GM12872 (cell line): Measurements from ENCODE around the gene FAM107B.

ENCODE experiments used
- CTCF ChIP-seq: IDR thresholded peaks from 3 replicates; pipeline ENCODE4 v1.5.1; 2011; ENCODE audit warnings: low read depth, mild to moderate bottlenecking, low read length, moderate library complexity; ENCODE audit not compliant: insufficient read depth

Gene FAM107B

GRCh38 chr10:14604181-14605142 lies 170.2 kb downstream of the FAM107B start:
- TF ChIP-seq CTCF = no peak

DNA sequence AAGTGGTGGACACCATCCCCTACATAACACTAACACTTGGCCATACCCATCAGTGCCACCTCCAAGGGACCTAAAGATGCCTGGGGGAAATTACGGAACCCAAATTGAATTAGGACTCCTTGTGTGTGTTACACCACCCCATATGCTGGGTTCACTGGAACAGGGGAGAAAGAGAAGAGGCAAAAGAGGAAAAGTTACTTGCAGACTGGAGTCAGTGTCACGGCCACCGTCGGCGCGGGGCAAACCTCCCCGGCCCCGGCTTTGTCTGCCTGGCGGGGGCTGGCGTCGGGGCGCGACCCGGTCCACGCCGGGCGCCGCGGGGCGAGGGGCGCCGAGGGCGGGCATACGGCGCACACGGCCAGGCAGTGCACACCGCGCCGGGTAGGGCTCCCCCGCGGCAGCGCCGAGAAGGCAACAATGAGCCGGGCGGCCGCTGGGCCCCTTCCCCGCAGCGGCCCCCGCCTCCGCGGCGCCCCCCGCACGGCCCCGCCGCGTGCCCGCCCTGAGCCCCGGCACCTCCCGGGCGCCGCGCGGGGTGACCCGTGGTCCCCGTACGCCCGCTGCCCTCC lies 171.1 kb downstream of the FAM107B start:
- TF ChIP-seq CTCF = no peak

- no peak for TF ChIP-seq CTCF
Observed at GRCh38 chr10:14602807-14603533, 171.7 kb downstream of the FAM107B start.

- TF ChIP-seq CTCF = no peak
Observed at GRCh38 chr10:14601872-14602725, 172.6 kb downstream of the FAM107B start.

GRCh38 chr10:14601326-14601725 lies 173.4 kb downstream of the FAM107B start:
- no peak for TF ChIP-seq CTCF

DNA sequence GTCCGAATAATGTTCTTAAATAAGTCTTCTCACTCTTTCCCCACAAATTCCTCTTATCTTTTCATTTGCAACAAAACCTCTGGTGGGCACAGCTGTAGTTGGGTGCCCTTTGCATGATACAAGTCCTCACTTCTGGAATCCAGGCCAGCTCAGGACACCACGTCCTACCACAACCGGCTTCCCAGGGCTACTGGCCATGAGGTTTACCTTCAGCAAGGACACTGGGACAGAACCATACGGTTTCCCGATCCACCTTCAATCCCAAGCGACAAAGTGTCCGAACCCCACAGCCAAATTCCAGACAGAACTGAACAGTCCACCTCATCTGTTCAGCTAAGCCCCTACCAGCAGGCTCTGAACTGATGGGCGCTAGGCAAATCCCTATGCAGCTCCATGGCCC lies 174.6 kb downstream of the FAM107B start:
- no peak for TF ChIP-seq CTCF
